Nephron progenitor cell (in vitro differentiated cells): ENCODE results near the gene PDLIM7.

Experiments used
- DNase-seq: peaks from one replicate; pipeline ENCODE4 v3.0.0; 2021
- H3K27ac Mint-ChIP-seq: 2 replicates; pipeline ENCODE4 v1.8.0; 2021; ENCODE audit warnings: mild to moderate bottlenecking, moderate library complexity, mixed read lengths
- H3K27me3 Mint-ChIP-seq: 2 replicates; pipeline ENCODE4 v1.8.0; 2021; ENCODE audit warnings: mild to moderate bottlenecking, low read depth, mixed read lengths; ENCODE audit not compliant: poor library complexity
- H3K36me3 Mint-ChIP-seq: 2 replicates; pipeline ENCODE4 v1.8.0; 2021; ENCODE audit warnings: low read depth, mixed read lengths
- H3K4me1 Mint-ChIP-seq: 2 replicates; pipeline ENCODE4 v1.8.0; 2021; ENCODE audit warnings: mixed read lengths
- H3K4me3 Mint-ChIP-seq: 2 replicates; pipeline ENCODE4 v1.8.0; 2021; ENCODE audit warnings: mild to moderate bottlenecking, moderate library complexity, mixed read lengths
- H3K9me3 Mint-ChIP-seq: 2 replicates; pipeline ENCODE4 v1.8.0; 2021; ENCODE audit warnings: mild to moderate bottlenecking, moderate library complexity, mixed read lengths
- TF ChIP-seq, protein P1 (sequence below): fragments of 200-600 bp; sonication (generic); IDR thresholded peaks from 2 replicates; pipeline ENCODE4 v1.5.0; 2021; ENCODE audit warnings: antibody characterized with exemption

The PDLIM7 gene

DNA sequence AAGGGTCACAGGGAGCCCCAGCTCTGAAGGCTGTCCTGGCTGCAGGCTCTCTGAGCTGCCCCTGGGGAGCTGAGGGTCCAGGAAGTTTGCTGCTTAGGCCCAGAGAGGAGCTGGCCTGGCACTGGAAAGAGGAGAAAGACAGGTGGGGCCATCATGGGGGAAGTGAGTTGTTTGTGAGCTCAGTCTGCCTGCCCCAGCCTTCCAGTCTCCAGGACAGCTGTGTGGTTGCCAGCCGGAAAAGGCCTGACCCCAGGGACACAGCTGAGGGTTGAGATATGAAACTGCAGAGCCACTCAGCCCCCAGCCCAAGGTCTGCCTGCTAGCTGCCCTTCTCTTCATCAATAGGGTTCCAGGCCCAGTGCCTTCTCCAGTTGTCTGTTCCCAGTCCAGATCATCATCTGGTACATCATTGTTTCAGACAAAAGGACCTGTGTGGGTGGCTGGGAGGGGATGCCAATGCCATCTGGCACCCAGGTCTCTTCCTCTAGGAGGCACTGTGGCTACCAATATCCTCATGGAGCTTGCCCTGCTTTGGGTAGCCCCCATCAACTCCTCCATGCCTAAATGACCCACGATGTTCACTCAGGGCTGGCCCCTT lies 23.6 kb upstream of the PDLIM7 start:
- Mint-ChIP-seq H3K27ac (peak overlapping the region; percentile 94), H3K9me3 (no peaks in the 10 kb centered on the region), H3K27me3 (no peaks in the 10 kb centered on the region), H3K4me1 (peaks cover 20% of the 10 kb centered on the region), H3K4me3 (no peak overlapping the region), H3K36me3 (peaks cover 30% of the 10 kb centered on the region)
- DNase-seq: no peak
- TF ChIP-seq, protein P1, sequence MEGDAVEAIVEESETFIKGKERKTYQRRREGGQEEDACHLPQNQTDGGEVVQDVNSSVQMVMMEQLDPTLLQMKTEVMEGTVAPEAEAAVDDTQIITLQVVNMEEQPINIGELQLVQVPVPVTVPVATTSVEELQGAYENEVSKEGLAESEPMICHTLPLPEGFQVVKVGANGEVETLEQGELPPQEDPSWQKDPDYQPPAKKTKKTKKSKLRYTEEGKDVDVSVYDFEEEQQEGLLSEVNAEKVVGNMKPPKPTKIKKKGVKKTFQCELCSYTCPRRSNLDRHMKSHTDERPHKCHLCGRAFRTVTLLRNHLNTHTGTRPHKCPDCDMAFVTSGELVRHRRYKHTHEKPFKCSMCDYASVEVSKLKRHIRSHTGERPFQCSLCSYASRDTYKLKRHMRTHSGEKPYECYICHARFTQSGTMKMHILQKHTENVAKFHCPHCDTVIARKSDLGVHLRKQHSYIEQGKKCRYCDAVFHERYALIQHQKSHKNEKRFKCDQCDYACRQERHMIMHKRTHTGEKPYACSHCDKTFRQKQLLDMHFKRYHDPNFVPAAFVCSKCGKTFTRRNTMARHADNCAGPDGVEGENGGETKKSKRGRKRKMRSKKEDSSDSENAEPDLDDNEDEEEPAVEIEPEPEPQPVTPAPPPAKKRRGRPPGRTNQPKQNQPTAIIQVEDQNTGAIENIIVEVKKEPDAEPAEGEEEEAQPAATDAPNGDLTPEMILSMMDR: no peak

DNA sequence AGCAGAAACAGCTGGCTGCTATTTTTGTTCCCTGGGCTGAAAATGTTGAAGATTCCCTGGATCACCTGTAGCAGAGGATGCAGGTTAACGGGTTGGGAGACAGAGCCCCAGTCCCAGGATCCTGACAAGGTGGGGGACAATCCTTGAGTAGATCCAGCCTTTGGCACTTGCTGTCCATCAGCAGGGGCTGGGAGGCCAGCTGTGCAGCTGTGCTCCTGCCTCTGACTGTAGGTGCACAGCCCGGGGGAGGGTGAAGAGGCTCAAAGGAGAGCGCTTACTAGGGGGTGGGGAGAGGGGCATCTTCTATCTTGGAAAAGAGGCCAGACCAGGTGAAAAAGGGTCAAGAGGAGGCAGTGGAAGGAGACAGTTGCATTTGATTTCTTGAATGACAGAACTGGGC lies 22.9 kb upstream of the PDLIM7 start:
- DNase-seq: no peak
- Mint-ChIP-seq H3K36me3 (peaks cover 31% of the 10 kb centered on the region), H3K4me3 (peak overlapping the region; percentile 8), H3K27me3 (no peaks in the 10 kb centered on the region), H3K4me1 (peaks cover 27% of the 10 kb centered on the region), H3K9me3 (no peaks in the 10 kb centered on the region), H3K27ac (peak overlapping the region; percentile 94)
- TF ChIP-seq, protein P1: no peak

DNA sequence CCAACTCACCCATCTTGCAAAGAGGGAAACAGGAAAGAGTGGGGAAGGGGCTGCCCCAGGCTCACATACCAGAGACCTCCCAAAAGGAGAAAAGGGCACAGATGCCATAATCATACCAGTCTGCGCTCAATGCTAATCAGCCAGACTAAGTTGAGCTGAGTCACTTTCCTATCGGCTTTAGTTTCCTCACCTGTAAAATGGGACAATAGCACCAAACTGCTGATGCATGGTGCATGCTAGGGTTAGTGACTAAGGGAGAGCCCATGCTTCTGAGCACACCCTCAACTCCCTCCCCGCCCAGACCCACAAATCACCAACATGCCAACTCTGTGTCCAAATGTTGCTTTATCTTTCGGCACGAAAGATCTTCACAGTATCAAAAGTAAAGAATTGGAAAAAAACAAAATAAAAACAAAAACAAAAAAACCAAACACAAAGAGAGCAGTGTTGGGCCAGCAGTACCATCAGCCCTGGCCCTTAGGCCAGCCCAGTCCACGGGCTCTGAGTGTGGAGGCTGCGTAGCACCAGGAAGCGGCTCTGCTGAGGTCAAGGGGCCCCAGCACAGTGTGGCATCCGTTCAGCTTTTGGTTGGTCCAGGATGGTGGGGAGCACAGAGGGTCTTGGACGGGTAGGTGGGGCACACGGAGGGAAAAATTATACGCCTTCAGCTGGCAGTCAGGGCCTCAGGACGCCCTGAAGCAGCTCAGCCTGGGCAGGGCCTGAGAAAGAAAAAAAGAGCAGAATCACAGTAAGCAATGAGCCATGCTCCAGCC lies 22.2 kb upstream of the PDLIM7 start:
- no peak overlapping the region for H3K27ac Mint-ChIP-seq
- H3K4me1 Mint-ChIP-seq: peaks cover 30% of the 10 kb centered on the region
- H3K27me3 Mint-ChIP-seq: no peaks in the 10 kb centered on the region
- no peaks in the 10 kb centered on the region for H3K9me3 Mint-ChIP-seq
- TF ChIP-seq, protein P1: no peak
- peaks cover 34% of the 10 kb centered on the region for H3K36me3 Mint-ChIP-seq
- no peak for DNase-seq
- H3K4me3 Mint-ChIP-seq: peak overlapping the region; percentile 38

DNA sequence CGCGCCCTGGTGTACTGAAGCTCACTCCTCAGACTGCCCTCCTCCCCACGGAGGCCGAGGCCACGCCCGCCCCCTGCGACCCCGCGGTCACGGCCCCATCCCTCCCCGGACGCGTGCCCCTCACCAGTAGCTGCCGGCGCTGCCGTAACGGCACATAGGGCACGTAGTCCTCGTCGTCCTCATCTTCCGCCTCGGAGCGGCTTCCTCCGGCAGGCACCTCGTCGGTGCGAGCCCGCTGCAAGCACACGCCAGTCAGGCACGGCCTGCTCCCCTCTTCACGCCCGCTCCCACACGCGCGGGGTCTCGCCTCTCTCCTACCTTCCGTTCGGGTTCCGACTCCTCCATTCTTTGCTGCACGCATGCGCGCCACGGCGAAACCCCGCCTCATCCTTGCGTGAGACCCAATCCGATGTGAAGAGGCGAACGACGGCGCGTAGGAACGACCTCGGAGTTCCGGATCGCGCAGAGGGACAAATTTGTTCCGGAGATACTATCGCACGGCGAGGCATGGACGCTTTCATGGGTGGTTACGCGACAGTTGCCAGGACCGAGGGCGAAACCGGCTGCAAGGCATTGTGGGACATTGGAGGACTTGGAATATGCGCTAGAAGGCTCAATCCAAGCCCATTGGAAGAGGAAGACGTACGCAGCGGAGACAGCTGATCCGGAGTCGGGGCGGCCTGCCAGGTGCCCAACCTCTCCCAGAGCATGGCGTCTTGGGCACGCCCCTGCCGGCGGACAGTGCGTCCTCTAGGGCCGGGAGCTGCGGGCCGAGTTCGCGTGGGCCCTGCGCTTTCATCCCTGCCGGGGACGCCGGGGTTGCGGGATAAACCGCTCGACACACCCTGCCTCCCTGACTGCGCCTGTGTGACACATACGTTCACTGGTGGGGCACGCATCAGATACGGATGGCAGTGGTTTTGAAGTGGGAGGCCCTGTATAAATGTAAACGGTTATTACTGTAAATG lies 19.5 kb upstream of the PDLIM7 start, which contains the start of gene DDX41:
Gene DDX41, minus strand, starts transcription at position 361 of the 968 bp plus-strand sequence. Its CDS starts 16 bp downstream, at position 345.
- peak; percentile 96 for DNase-seq
- H3K27me3 Mint-ChIP-seq: no peaks in the 10 kb centered on the region
- peaks cover 30% of the 10 kb centered on the region for H3K4me1 Mint-ChIP-seq
- peak within 1 kb of the TSS; percentile 90 for H3K4me3 Mint-ChIP-seq
- no peaks in the 10 kb centered on the region for H3K9me3 Mint-ChIP-seq
- TF ChIP-seq, protein P1: no peak
- H3K36me3 Mint-ChIP-seq: peaks cover 39% of the 10 kb centered on the region
- H3K27ac Mint-ChIP-seq: peak within 1 kb of the TSS; percentile 93

GRCh38 chr5:177515580-177515979 lies 18.2 kb upstream of the PDLIM7 start:
- Mint-ChIP-seq H3K27me3 (no peaks in the 10 kb centered on the region), H3K4me1 (peaks cover 32% of the 10 kb centered on the region), H3K27ac (no peak overlapping the region), H3K9me3 (no peaks in the 10 kb centered on the region), H3K36me3 (peaks cover 47% of the 10 kb centered on the region), H3K4me3 (peak overlapping the region; percentile 90)
- DNase-seq: no peak
- TF ChIP-seq, protein P1: no peak
